ENCODE results near the gene HDAC5.

GRCh38 chr17:44093231-44093900, 30.1 kb downstream of the HDAC5 start:
- TF ChIP-seq POLR2A (IDR thresholded peaks at IDR 0.05) (no peak), CTCF (IDR thresholded peaks at IDR 0.05) (no peak)

Measured in prostate gland (tissue), 2 donors.